Measurements from ENCODE around the gene IPO11. TPM values are rescaled to one million over a fixed set of nuclear protein-coding genes. Genes with fewer than 3 reads are reported as not detected.
"Not testable (repeated sequence)": the region's sequence is repeated elsewhere in the genome, so short reads cannot be mapped to it uniquely, and the experiment has no call there.

The IPO11 gene
- total and polyA plus RNA-seq, 10 donors = 7.8 to 42.2 (median 34.0) TPM

- Histone ChIP-seq H3K9me3 (peaks cover 0 to 9% (median 7%) of the 10 kb centered on the region in 8 donors), H3K36me3 (peaks cover 0 to 72% (median 9%) of the 10 kb centered on the region in 6 donors), H3K27ac (no peak overlapping the region), H3K4me1 (no peaks in the 10 kb centered on the region), H3K4me3 (no peak overlapping the region), H3K27me3 (replicated peaks in 1 of 7) (no peaks in the 10 kb centered on the region)
- 95 to 100% (median 97%) methylated on average over 1 of the region's 1 CpG for WGBS, 5 donors
- no peak for DNase-seq
- intact Hi-C loops (cut with DNase I; ENCODE audit: low total_unique reads) = no loop called here
- no peak for TF ChIP-seq POLR2AphosphoS5 (IDR thresholded peaks at IDR 0.05)
- TF ChIP-seq CTCF (IDR thresholded peaks at IDR 0.05 in 8 of 11, conservative IDR thresholded peaks at IDR 0.05 in 3 of 11) = no peak
- TF ChIP-seq POLR2A (IDR thresholded peaks at IDR 0.05) = no peak
Measured at GRCh38 chr5:62560786-62561185, 148.2 kb downstream of the IPO11 start.

GRCh38 chr5:62561896-62562295 lies 149.3 kb downstream of the IPO11 start:
- intact Hi-C loops (cut with DNase I; ENCODE audit: low total_unique reads) = no loop called here
- Histone ChIP-seq H3K27me3 (replicated peaks in 1 of 7) (no peaks in the 10 kb centered on the region), H3K4me3 (no peak overlapping the region), H3K27ac (no peak overlapping the region), H3K9me3 (peaks cover 0 to 21% (median 18%) of the 10 kb centered on the region in 8 donors), H3K4me1 (no peaks in the 10 kb centered on the region), H3K36me3 (peaks cover 0 to 72% (median 18%) of the 10 kb centered on the region in 6 donors)
- WGBS, 5 donors = 86 to 100% (median 93%) methylated on average over 1 of the region's 1 CpG
- DNase-seq = no peak
- no peak for TF ChIP-seq POLR2AphosphoS5 (IDR thresholded peaks at IDR 0.05)

- 91 to 98% (median 94%) methylated on average over 1 of the region's 1 CpG for whole genome bisulfite sequencing, 5 donors
- H3K27ac ChIP-seq = no peak overlapping the region
- TF ChIP-seq CTCF (IDR thresholded peaks at IDR 0.05 in 8 of 11, conservative IDR thresholded peaks at IDR 0.05 in 3 of 11) (no peak), POLR2A (IDR thresholded peaks at IDR 0.05) (no peak), POLR2AphosphoS5 (IDR thresholded peaks at IDR 0.05) (no peak)
- no peak for DNase-seq
- no peaks in the 10 kb centered on the region for H3K4me1 ChIP-seq
- intact Hi-C loops (cut with DNase I; ENCODE audit: low total_unique reads) = no loop called here
- no peak overlapping the region for H3K4me3 ChIP-seq
- peaks cover 0 to 30% (median 27%) of the 10 kb centered on the region in 8 donors for H3K9me3 ChIP-seq
- H3K36me3 ChIP-seq = peaks cover 0 to 79% (median 26%) of the 10 kb centered on the region in 6 donors
- no peaks in the 10 kb centered on the region for H3K27me3 ChIP-seq (replicated peaks in 1 of 7)
Measured at GRCh38 chr5:62562867-62563266, 150.3 kb downstream of the IPO11 start.

- H3K9me3 ChIP-seq = peaks cover 0 to 43% (median 36%) of the 10 kb centered on the region in 8 donors
- no peak for TF ChIP-seq POLR2AphosphoS5 (IDR thresholded peaks at IDR 0.05)
- TF ChIP-seq POLR2A (IDR thresholded peaks at IDR 0.05) = no peak
- no peak for TF ChIP-seq CTCF (IDR thresholded peaks at IDR 0.05 in 8 of 11, conservative IDR thresholded peaks at IDR 0.05 in 3 of 11)
- DNase-seq = no peak
- 60 to 67% (median 62%) methylated on average over 2 of the region's 2 CpGs for WGBS, 5 donors
- H3K4me3 ChIP-seq = no peak overlapping the region
- H3K36me3 ChIP-seq = peaks cover 0 to 83% (median 29%) of the 10 kb centered on the region in 6 donors
- H3K27me3 ChIP-seq (replicated peaks in 1 of 7) = no peaks in the 10 kb centered on the region
- intact Hi-C loops (cut with DNase I; ENCODE audit: low total_unique reads) = no loop called here
- H3K4me1 ChIP-seq = no peaks in the 10 kb centered on the region
- H3K27ac ChIP-seq = no peak overlapping the region
Measured at GRCh38 chr5:62564101-62564500, 151.5 kb downstream of the IPO11 start.

- H3K4me1 ChIP-seq; H3K27ac ChIP-seq; intact Hi-C loops (cut with DNase I; ENCODE audit: low total_unique reads); H3K27me3 ChIP-seq (replicated peaks in 1 of 7); DNase-seq; H3K4me3 ChIP-seq: not testable (repeated sequence)
- 67 to 97% (median 80%) methylated on average over 3 of the region's 3 CpGs for WGBS, 5 donors
- peaks cover 0 to 68% (median 29%) of the 10 kb centered on the region in 6 donors for H3K36me3 ChIP-seq
- H3K9me3 ChIP-seq = peaks cover 0 to 43% (median 36%) of the 10 kb centered on the region in 8 donors
Measured at GRCh38 chr5:62565740-62566139, 153.2 kb downstream of the IPO11 start.

Measured in spleen (tissue), 11 donors.